ENCODE data around the gene MAP7. TPM values are rescaled to one million over a fixed set of nuclear protein-coding genes. Genes with fewer than 3 reads are reported as not detected.

Gene MAP7
- total RNA-seq, 2 experiments from 2014 or later = 0.45 to 0.49 TPM

DNA sequence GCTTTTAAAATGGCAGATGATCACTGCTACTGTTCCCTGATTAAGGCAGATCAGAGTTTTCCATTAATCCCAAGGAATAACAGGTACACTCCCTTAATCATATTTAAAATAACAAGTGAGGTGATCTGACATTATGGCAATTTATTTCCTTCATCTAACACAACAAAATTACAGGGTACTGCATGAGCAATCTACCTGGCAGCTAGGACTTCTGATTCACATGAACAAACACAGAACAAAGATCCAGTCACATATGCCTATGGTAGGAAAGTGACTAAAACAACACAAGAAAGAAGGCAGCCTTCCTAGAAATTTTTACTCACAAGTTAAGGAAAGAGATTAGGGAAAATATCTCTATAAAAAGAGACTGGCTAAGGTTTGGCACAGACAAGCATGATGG, 33.2 kb downstream of the MAP7 start:
- no peaks in the 10 kb centered on the region for H3K9me3 Mint-ChIP-seq
- no peak for TF ChIP-seq CTCF (IDR thresholded peaks at IDR 0.05)
- H3K4me1 Mint-ChIP-seq (ENCODE audit: low read depth) = no peaks in the 10 kb centered on the region
- H3K4me1 ChIP-seq (ENCODE audit: insufficient read depth, low read length) = no peaks in the 10 kb centered on the region
- H3K27ac Mint-ChIP-seq = no peak overlapping the region
- H3K9me3 ChIP-seq (ENCODE audit: control insufficient read depth in 1 of 2, insufficient read depth in 1 of 2, low read length in 2 of 2) = no peaks in the 10 kb centered on the region
- no peak overlapping the region for H3K4me3 Mint-ChIP-seq
- H3K27me3 Mint-ChIP-seq = no peaks in the 10 kb centered on the region
- no peak overlapping the region for H3K27ac ChIP-seq (ENCODE audit: low read depth in 1 of 2, low read length in 2 of 2)
- CTCF ChIA-PET = no interaction called here
- H3K4me3 ChIP-seq (ENCODE audit: low read length) = no peak overlapping the region
- POLR2A ChIA-PET = no interaction called here
- intact Hi-C loops (cut with DNase I, micrococcal nuclease) = no loop called here
- no peaks in the 10 kb centered on the region for H3K36me3 ChIP-seq (ENCODE audit: insufficient read depth, low read length)
- DNase-seq (no peak), ATAC-seq (ENCODE audit: poor library complexity) (no peak)
- no peaks in the 10 kb centered on the region for H3K36me3 Mint-ChIP-seq (ENCODE audit: low read depth)
- H3K27me3 ChIP-seq (ENCODE audit: control insufficient read depth in 1 of 2, insufficient read depth in 2 of 2, low read length in 2 of 2) = no peaks in the 10 kb centered on the region

DNA sequence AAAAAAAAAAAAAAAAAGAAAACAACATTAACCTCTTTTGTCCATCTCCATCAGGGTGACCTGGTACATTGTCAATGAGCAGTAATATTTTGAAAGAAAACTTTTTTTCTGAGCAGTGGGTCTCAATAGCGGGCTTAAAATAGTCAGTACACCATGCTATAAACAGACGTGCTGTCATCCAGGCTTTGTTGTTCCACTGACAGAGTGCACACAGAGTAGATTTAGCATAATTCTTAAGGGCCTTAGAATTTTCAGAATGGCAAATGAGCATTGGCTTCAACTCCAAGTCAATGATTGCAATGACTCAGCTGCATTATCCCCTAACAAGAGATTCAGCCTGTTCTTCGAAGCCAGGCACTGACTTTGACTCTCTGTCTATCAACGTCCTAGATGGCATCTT, 35.6 kb downstream of the MAP7 start:
- intact Hi-C loops (cut with DNase I, micrococcal nuclease) = no loop called here
- Histone ChIP-seq H3K4me3 (ENCODE audit: low read length) (no peak overlapping the region), H3K27ac (ENCODE audit: low read depth in 1 of 2, low read length in 2 of 2) (no peak overlapping the region), H3K4me1 (ENCODE audit: insufficient read depth, low read length) (peaks cover 8% of the 10 kb centered on the region), H3K27me3 (ENCODE audit: control insufficient read depth in 1 of 2, insufficient read depth in 2 of 2, low read length in 2 of 2) (no peaks in the 10 kb centered on the region), H3K36me3 (ENCODE audit: insufficient read depth, low read length) (no peaks in the 10 kb centered on the region), H3K9me3 (ENCODE audit: control insufficient read depth in 1 of 2, insufficient read depth in 1 of 2, low read length in 2 of 2) (no peaks in the 10 kb centered on the region)
- TF ChIP-seq CTCF (IDR thresholded peaks at IDR 0.05) = no peak
- Mint-ChIP-seq H3K4me3 (no peak overlapping the region), H3K36me3 (ENCODE audit: low read depth) (no peaks in the 10 kb centered on the region), H3K9me3 (no peaks in the 10 kb centered on the region), H3K4me1 (ENCODE audit: low read depth) (peaks cover 19% of the 10 kb centered on the region), H3K27ac (no peak overlapping the region), H3K27me3 (no peaks in the 10 kb centered on the region)
- no peak for ATAC-seq (ENCODE audit: poor library complexity)
- ChIA-PET POLR2A (no interaction called here), CTCF (no interaction called here)
- DNase-seq = no peak

DNA sequence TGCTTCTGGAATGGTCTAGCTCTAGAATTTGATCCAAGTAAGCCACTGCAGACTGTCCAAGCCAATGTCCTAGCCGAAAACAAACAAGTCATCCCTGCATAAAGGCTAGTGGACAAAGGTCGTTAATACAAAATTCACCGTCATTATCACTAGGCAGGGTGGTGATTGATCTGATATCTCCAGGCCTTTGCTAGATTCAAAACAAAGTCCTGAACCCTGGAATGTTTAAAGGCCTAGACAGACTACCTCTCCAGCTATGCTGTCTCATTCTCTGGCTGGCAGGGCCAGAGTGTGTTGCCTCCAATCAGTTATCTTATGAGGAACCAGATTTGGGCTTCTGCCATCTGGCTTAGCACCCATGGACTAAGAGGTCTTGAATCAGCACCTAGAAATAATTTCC, 38.3 kb downstream of the MAP7 start:
- H3K9me3 Mint-ChIP-seq = no peaks in the 10 kb centered on the region
- peaks cover 8% of the 10 kb centered on the region for H3K4me1 ChIP-seq (ENCODE audit: insufficient read depth, low read length)
- no peak for TF ChIP-seq CTCF (IDR thresholded peaks at IDR 0.05)
- H3K9me3 ChIP-seq (ENCODE audit: control insufficient read depth in 1 of 2, insufficient read depth in 1 of 2, low read length in 2 of 2) = no peaks in the 10 kb centered on the region
- no peak overlapping the region for H3K4me3 Mint-ChIP-seq
- H3K36me3 Mint-ChIP-seq (ENCODE audit: low read depth) = no peaks in the 10 kb centered on the region
- H3K27ac Mint-ChIP-seq = no peak overlapping the region
- intact Hi-C loops (cut with DNase I, micrococcal nuclease) = no loop called here
- no peaks in the 10 kb centered on the region for H3K27me3 ChIP-seq (ENCODE audit: control insufficient read depth in 1 of 2, insufficient read depth in 2 of 2, low read length in 2 of 2)
- POLR2A ChIA-PET = no interaction called here
- no peak overlapping the region for H3K27ac ChIP-seq (ENCODE audit: low read depth in 1 of 2, low read length in 2 of 2)
- ATAC-seq (ENCODE audit: poor library complexity) (no peak), DNase-seq (no peak)
- peaks cover 19% of the 10 kb centered on the region for H3K4me1 Mint-ChIP-seq (ENCODE audit: low read depth)
- no peak overlapping the region for H3K4me3 ChIP-seq (ENCODE audit: low read length)
- CTCF ChIA-PET = no interaction called here
- no peaks in the 10 kb centered on the region for H3K36me3 ChIP-seq (ENCODE audit: insufficient read depth, low read length)
- no peaks in the 10 kb centered on the region for H3K27me3 Mint-ChIP-seq

All from CD4-positive, alpha-beta T cell (primary cell).